ENCODE measurements around the gene PLIN3. TPM values are rescaled to one million over a fixed set of nuclear protein-coding genes. Genes with fewer than 3 reads are reported as not detected.

The PLIN3 gene
- total and polyA plus RNA-seq, 2 donors (not counting 3 experiments of a cell fraction or from before 2014, with no cell fraction given) = 76.8 to 88.9 TPM

DNA sequence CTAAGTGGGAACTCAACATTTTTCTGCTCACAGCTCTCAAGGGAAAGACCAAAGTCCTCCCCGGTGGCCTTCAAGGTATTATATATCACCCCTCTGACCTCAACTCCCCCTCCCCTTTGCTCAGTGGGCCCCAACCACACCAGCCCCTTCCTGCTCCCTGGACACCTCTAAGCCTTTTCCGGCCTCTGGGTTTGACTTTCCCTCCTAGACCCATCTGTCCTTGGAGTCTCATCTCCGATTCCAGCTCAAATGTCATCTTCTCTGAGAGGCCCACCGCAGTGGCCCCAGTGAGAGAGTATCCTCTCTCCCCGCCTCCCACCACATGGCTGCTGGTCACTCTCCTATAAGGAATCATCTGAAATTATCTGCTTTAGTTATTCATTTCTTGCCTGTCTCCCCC lies 40.9 kb upstream of the PLIN3 start:
- Histone ChIP-seq H3K4me2 (ENCODE audit: insufficient read depth, low read length) (no peak overlapping the region), H3K4me3 (replicated peaks in 1 of 3; ENCODE audit: insufficient read depth in 1 of 3, low read depth in 1 of 3, low read length in 3 of 3) (no peak overlapping the region), H3K9me3 (replicated peaks; ENCODE audit: control insufficient read depth, insufficient read depth, low read length) (no peaks in the 10 kb centered on the region), H3K79me2 (ENCODE audit: control insufficient read depth, insufficient read depth, low read length) (peaks cover 26% of the 10 kb centered on the region), H3K27ac (ENCODE audit: insufficient read depth, low read depth, low read length) (no peak overlapping the region), H3K9me1 (replicated peaks; ENCODE audit: control insufficient read depth, extremely low read depth, insufficient read depth, low read length) (no peaks in the 10 kb centered on the region), H3K36me3 (ENCODE audit: control insufficient read depth in 2 of 2, extremely low read depth in 1 of 2, insufficient read depth in 2 of 2, low read length in 2 of 2) (no peaks in the 10 kb centered on the region), H4K20me1 (replicated peaks; ENCODE audit: control insufficient read depth, extremely low read depth, insufficient read depth, low read length) (no peaks in the 10 kb centered on the region), H3K9ac (replicated peaks; ENCODE audit: extremely low read depth, insufficient read depth, low read length) (no peak overlapping the region), H3K27me3 (ENCODE audit: control insufficient read depth in 2 of 2, insufficient read depth in 2 of 2, low read length in 2 of 2) (no peaks in the 10 kb centered on the region), H2AFZ (ENCODE audit: low read depth, low read length) (no peak overlapping the region), H3K4me1 (ENCODE audit: control insufficient read depth, extremely low read depth, insufficient read depth, low read length) (peaks cover 19% of the 10 kb centered on the region)
- FAIRE-seq (no peak), DNase-seq (ENCODE audit: low read depth, low spot score) (no peak)
- POLR2A ChIA-PET = no interaction called here
- CTCF ChIA-PET = interaction anchor here (2.7 kb wide), 1 partner anchor 98 kb away, joined by 13 read pairs; no protein-coding TSS in a partner anchor
- BruUV-seq (replicated peaks) = no TSS peak
- TF ChIP-seq, protein P1, sequence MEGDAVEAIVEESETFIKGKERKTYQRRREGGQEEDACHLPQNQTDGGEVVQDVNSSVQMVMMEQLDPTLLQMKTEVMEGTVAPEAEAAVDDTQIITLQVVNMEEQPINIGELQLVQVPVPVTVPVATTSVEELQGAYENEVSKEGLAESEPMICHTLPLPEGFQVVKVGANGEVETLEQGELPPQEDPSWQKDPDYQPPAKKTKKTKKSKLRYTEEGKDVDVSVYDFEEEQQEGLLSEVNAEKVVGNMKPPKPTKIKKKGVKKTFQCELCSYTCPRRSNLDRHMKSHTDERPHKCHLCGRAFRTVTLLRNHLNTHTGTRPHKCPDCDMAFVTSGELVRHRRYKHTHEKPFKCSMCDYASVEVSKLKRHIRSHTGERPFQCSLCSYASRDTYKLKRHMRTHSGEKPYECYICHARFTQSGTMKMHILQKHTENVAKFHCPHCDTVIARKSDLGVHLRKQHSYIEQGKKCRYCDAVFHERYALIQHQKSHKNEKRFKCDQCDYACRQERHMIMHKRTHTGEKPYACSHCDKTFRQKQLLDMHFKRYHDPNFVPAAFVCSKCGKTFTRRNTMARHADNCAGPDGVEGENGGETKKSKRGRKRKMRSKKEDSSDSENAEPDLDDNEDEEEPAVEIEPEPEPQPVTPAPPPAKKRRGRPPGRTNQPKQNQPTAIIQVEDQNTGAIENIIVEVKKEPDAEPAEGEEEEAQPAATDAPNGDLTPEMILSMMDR (IDR thresholded peaks at IDR 0.05; ENCODE audit: extremely low read depth in 1 of 2, insufficient read depth in 1 of 2, low read depth in 1 of 2, low read length in 2 of 2) = no peak
- TF ChIP-seq, protein P2, sequence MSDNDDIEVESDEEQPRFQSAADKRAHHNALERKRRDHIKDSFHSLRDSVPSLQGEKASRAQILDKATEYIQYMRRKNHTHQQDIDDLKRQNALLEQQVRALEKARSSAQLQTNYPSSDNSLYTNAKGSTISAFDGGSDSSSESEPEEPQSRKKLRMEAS (IDR thresholded peaks at IDR 0.05; ENCODE audit: insufficient read depth, insufficient read length) = no peak
- TF ChIP-seq MYC (IDR thresholded peaks at IDR 0.05; ENCODE audit: low read depth, low read length) (no peak), FOS (IDR thresholded peaks at IDR 0.05; ENCODE audit: borderline replicate concordance, insufficient read depth, low read length) (no peak), POLR2A (IDR thresholded peaks at IDR 0.05; ENCODE audit: low read depth, low read length) (no peak), POLR2AphosphoS5 (IDR thresholded peaks at IDR 0.05; ENCODE audit: insufficient read depth, low read depth, low read length) (no peak), GATA2 (IDR thresholded peaks at IDR 0.05; ENCODE audit: insufficient read depth, insufficient read length, low read depth, low read length) (no peak), JUN (IDR thresholded peaks at IDR 0.05; ENCODE audit: borderline replicate concordance, insufficient read depth, insufficient read length, low read depth) (no peak), EZH2 (IDR thresholded peaks at IDR 0.05; ENCODE audit: borderline replicate concordance, low read depth, low read length, severe bottlenecking) (no peak)
- dilution Hi-C loops (cut with MboI; ENCODE audit: extremely low pct_ligation_motif_present, low sequenced_read_pairs) (no loop called here), intact Hi-C loops (cut with micrococcal nuclease) (no loop called here)
